Thymus (tissue), 11 donors: ENCODE results near the gene DSTYK. TPM values are rescaled to one million over a fixed set of nuclear protein-coding genes. Genes with fewer than 3 reads are reported as not detected.

Experiments
- DNase-seq, 9 donors: peaks; one replicate each; pipeline ENCODE4 v3.0.0-alpha.2; 2013; ENCODE audit warnings: low spot score in 9 of 9, low read depth in 6 of 9, missing footprints in 1 of 9
- H3K27ac ChIP-seq, 2 donors: one replicate each; pipeline ENCODE4 v1.5.1; 2013; ENCODE audit warnings: control low read depth in 1 of 2, low read depth in 1 of 2, low read length in 1 of 2, mild to moderate bottlenecking in 1 of 2, moderate library complexity in 1 of 2
- H3K27me3 ChIP-seq, 2 donors: one replicate each; pipeline ENCODE4 v1.5.1; 2013; ENCODE audit warnings: low read length in 1 of 2; ENCODE audit not compliant: control insufficient read depth in 2 of 2, insufficient read depth in 1 of 2
- H3K36me3 ChIP-seq, 2 donors: one replicate each; pipeline ENCODE4 v1.5.1; 2013; ENCODE audit warnings: low read length in 1 of 2, mild to moderate bottlenecking in 1 of 2, moderate library complexity in 1 of 2; ENCODE audit not compliant: control insufficient read depth in 2 of 2, insufficient read depth in 2 of 2
- H3K4me1 ChIP-seq, 2 donors: one replicate each; pipeline ENCODE4 v1.5.1; 2013; ENCODE audit warnings: low read length in 2 of 2; ENCODE audit not compliant: control insufficient read depth in 2 of 2, insufficient read depth in 2 of 2
- H3K4me3 ChIP-seq, 2 donors: one replicate each; pipeline ENCODE4 v1.5.1; 2013; ENCODE audit warnings: low read length in 2 of 2, control low read depth in 1 of 2, mild to moderate bottlenecking in 1 of 2
- H3K9me3 ChIP-seq, 2 donors: one replicate each; pipeline ENCODE4 v1.5.1; 2013; ENCODE audit warnings: low read length in 1 of 2, mild to moderate bottlenecking in 1 of 2; ENCODE audit not compliant: control insufficient read depth in 2 of 2, insufficient read depth in 1 of 2
- WGBS: extraction: QIAGEN DNeasy Blood & Tissue Kit; methylation state at CpG from one replicate; pipeline ENCODE4 v1.1.7; 2013; 5-methylcytosine and 5-hydroxymethylcytosine counted together
- polyA plus RNA-seq: library from polyadenylated mRNA; stranded (reverse); fragments of 200-250 nt; gene quantifications from one replicate; pipeline ENCODE4 v1.2.3, GENCODE V29; 2013
- total RNA-seq: library from RNA; stranded (reverse); fragments of 120-200 nt; gene quantifications from one replicate; pipeline ENCODE4 v1.2.4, GENCODE V29; 2013
- donor health status: healthy.

DSTYK gene
- total and polyA plus RNA-seq, 2 donors, result 5.4 to 6.3 TPM

DNA sequence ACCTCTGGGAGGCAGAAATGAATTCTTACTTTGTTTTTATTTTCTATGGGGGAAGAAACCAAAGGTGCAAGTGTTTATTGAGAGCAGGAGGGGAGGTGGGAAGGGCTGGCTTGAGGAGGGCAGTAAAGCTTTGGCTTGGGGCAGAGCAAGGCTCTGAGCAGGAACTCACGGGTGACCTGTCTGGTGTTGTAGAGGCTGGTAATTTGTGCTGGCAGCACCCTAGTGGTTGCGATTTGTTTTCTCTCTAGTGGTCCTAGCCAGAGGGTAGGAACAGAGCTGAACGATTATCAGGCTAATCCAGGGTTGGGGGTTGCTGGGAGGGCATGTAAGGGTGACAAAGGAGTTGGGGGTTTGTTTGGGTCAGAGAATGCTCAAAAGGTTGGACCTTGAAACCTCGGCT lies 32.9 kb upstream of the DSTYK start:
- DNase-seq, result no peak
- H3K4me1 ChIP-seq, result peaks cover 0 to 6% of the 10 kb centered on the region in 2 donors
- no peaks in the 10 kb centered on the region for H3K9me3 ChIP-seq
- H3K4me3 ChIP-seq, result no peak overlapping the region
- no peak overlapping the region for H3K27ac ChIP-seq
- no peaks in the 10 kb centered on the region for H3K36me3 ChIP-seq
- H3K27me3 ChIP-seq, result peaks cover 0 to 21% of the 10 kb centered on the region in 2 donors
- WGBS, result 94% methylated on average over 4 of the region's 4 CpGs

DNA sequence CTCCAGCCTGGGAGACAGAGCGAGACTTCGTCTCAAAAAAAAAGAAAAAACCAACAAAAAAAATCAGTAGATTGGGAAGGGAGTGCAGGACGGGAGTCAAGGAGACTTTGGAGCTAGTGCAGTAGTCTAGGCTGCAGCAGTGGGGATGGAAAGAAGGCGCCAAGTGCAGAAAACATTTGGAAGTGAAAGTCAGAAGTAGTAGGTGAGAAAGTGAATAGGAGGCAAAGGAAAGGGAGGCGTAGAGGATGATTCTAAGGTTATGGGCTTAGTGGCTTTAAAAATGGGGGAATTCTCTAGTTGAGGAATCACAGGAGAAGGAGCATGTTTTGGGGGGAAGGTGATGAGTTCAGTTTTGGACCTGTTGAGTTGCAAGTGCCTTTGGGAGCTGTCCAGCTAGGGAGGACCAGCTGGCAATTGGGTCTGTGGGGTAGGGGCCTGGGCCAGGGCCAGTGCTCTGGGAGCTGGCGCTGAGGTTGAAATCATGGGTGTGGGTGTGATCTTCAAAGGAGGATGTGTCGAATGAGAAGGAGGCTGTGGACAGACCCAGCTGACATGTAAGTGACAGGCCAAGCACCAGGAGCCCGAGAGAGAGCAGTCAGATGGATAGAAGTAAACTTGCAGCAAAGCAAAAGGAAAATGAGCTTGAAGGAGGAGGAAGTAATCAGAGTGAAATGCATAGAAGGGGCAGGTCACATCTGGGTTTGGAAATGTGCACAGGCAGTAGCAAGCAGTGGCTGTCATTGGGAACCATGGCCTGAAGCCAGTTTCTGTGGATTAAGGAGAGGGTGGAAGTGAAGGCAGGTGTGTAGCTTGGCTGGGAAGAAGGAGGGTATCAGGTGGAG lies 32.1 kb upstream of the DSTYK start:
- Histone ChIP-seq H3K27me3 (peaks cover 0 to 27% of the 10 kb centered on the region in 2 donors), H3K9me3 (no peaks in the 10 kb centered on the region), H3K4me3 (no peak overlapping the region), H3K36me3 (no peaks in the 10 kb centered on the region), H3K27ac (no peak overlapping the region), H3K4me1 (peaks cover 0 to 6% of the 10 kb centered on the region in 2 donors)
- WGBS, result 89% methylated on average over 8 of the region's 8 CpGs
- DNase-seq, result no peak

- no peaks in the 10 kb centered on the region for H3K9me3 ChIP-seq
- WGBS, result 97% methylated on average over 36 of the region's 36 CpGs
- H3K4me3 ChIP-seq, result no peak overlapping the region
- no peak overlapping the region for H3K27ac ChIP-seq
- peaks cover 0 to 38% of the 10 kb centered on the region in 2 donors for H3K27me3 ChIP-seq
- no peak for DNase-seq
- H3K4me1 ChIP-seq, result peaks cover 0 to 17% of the 10 kb centered on the region in 2 donors
- H3K36me3 ChIP-seq, result no peaks in the 10 kb centered on the region
Measured at GRCh38 chr1:205241366-205242030, 30.0 kb upstream of the DSTYK start.

DNA sequence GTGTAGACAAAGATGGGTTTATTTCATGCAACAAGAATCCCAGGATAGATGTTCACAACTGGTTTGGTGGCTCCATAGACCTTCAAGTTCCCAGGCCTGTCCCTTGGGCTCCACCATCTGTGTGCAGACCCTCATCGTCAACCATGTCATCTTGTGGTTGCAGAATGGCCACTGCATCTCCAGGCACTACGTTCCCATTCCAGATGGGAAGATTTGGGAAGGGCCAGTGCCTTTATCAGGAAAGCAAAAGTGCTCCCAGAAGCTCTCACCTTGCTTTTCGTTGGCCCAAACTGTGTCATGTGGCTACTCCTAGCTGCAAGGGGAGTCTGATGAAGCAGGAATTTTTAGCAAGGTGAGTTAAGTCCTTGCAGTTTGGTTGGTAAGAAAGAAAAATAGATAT lies 29.1 kb upstream of the DSTYK start:
- Histone ChIP-seq H3K36me3 (no peaks in the 10 kb centered on the region), H3K27me3 (peaks cover 0 to 38% of the 10 kb centered on the region in 2 donors), H3K4me3 (no peak overlapping the region), H3K4me1 (peaks cover 0 to 17% of the 10 kb centered on the region in 2 donors), H3K27ac (no peak overlapping the region), H3K9me3 (no peaks in the 10 kb centered on the region)
- no peak for DNase-seq
- 95% methylated on average over 3 of the region's 3 CpGs for WGBS

- no peak for DNase-seq
- Histone ChIP-seq H3K27ac (no peak overlapping the region), H3K4me1 (peaks cover 0 to 17% of the 10 kb centered on the region in 2 donors), H3K4me3 (no peak overlapping the region), H3K36me3 (no peaks in the 10 kb centered on the region), H3K27me3 (peaks cover 0 to 38% of the 10 kb centered on the region in 2 donors), H3K9me3 (no peaks in the 10 kb centered on the region)
- WGBS, result 99% methylated on average over 6 of the region's 6 CpGs
Measured at GRCh38 chr1:205240118-205240517, 28.6 kb upstream of the DSTYK start.

DNA sequence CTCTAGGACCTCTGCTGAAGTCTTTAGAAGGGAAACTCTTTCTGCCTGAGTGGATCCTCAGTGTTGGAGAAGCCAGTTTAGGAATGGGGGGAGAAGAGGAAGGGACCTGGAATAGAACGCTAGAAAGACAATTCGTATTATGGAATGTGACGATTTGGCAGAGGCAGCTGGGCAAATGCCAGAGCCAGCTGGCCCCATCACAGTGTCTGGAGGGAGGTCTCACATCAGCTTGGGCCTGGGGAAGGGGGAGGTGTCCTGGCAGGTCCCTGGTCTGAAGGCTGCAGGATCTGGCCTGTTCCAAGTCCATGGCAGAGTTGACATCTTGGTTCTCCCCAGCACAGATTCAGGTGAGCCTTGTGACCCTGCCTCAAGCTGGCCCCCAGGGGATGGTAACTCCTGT lies 27.6 kb upstream of the DSTYK start:
- peaks cover 0 to 33% of the 10 kb centered on the region in 2 donors for H3K27me3 ChIP-seq
- H3K27ac ChIP-seq, result no peak overlapping the region
- H3K9me3 ChIP-seq, result no peaks in the 10 kb centered on the region
- H3K36me3 ChIP-seq, result no peaks in the 10 kb centered on the region
- peaks cover 0 to 17% of the 10 kb centered on the region in 2 donors for H3K4me1 ChIP-seq
- no peak overlapping the region for H3K4me3 ChIP-seq
- WGBS, result 93% methylated on average over 3 of the region's 3 CpGs
- DNase-seq, result no peak

DNA sequence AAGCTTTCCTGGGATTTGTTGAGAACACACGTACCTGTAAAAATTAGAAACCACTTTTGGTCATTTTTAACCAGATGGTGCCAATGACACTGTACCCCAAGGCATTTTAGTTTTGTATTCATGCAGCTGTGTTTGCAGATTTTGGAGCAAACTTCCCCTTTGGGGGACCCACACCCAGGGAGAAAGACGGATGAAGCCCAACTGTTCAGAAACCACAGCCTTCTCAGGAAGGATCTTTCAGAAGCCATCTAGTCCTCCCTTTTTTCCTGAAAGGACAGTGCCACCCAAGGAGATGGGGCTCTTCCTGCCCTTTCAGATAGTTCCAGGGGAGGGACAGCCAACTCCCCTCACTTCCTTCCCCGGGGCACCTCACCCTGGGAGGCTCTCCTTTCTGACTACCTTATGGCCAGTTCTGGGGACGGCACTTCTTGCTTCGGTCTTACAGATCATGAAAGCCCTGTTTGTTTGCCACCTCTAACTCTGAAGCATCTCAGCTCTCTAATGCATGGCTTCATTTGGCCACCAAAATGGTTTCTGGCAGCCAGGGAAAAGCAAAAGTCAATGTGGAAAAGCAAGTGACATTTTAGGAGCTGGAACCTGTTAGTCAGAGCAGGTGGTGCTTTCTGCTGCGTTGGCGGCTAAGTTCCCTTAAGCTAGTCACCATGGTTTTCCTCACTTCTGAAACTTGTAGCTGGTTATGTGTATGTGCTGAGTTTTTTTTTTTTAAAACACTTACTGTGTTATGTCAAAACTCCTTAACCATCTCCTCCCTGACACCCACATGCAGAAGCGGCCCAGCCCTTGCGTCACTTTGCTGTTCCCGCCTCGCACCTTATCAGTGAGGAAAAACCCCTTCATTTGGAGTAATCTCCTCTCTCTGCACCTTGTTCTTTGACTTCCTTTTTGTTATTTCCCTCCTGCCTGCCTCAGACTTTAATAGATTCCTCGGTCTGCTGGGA lies 26.3 kb upstream of the DSTYK start:
- DNase-seq, result no peak
- Histone ChIP-seq H3K27ac (no peak overlapping the region), H3K9me3 (no peaks in the 10 kb centered on the region), H3K4me1 (peaks cover 0 to 16% of the 10 kb centered on the region in 2 donors), H3K36me3 (no peaks in the 10 kb centered on the region), H3K4me3 (no peak overlapping the region), H3K27me3 (peaks cover 0 to 28% of the 10 kb centered on the region in 2 donors)
- 24% methylated on average over 12 of the region's 12 CpGs for WGBS

GRCh38 chr1:205236951-205237475 lies 25.5 kb upstream of the DSTYK start:
- no peaks in the 10 kb centered on the region for H3K36me3 ChIP-seq
- no peak for DNase-seq
- WGBS, result 71% methylated on average over 4 of the region's 4 CpGs
- H3K27me3 ChIP-seq, result peaks cover 0 to 28% of the 10 kb centered on the region in 2 donors
- H3K4me1 ChIP-seq, result peaks cover 0 to 16% of the 10 kb centered on the region in 2 donors
- H3K27ac ChIP-seq, result no peak overlapping the region
- H3K4me3 ChIP-seq, result no peak overlapping the region
- H3K9me3 ChIP-seq, result no peaks in the 10 kb centered on the region
